Astrocyte (in vitro differentiated cells and primary cell): Measurements from ENCODE around the gene SLC25A40.
"Not testable (repeated sequence)": the region's sequence is repeated elsewhere in the genome, so short reads cannot be mapped to it uniquely, and the experiment has no call there.

Experiments used
- CTCF ChIP-seq: IDR thresholded peaks from 2 replicates; pipeline ENCODE4 v1.5.1; 2011; ENCODE audit warnings: low read depth, mild to moderate bottlenecking, inconsistent platforms, low read length, moderate library complexity; ENCODE audit not compliant: insufficient read depth
- EZH2 ChIP-seq: IDR thresholded peaks from 2 replicates; pipeline ENCODE4 v1.6.1; 2012; ENCODE audit warnings: mild to moderate bottlenecking, low read length, inconsistent platforms; ENCODE audit not compliant: insufficient read depth

- TF ChIP-seq CTCF, EZH2: not testable (repeated sequence)
These were observed 47.8 kb downstream of the SLC25A40 start for GRCh38 chr7:87828383-87828782.
